ENCODE results near the gene IL20RA.
"Not testable (repeated sequence)": the region's sequence is repeated elsewhere in the genome, so short reads cannot be mapped to it uniquely, and the experiment has no call there.

IL20RA gene

GRCh38 chr6:136969433-136969832, 75.3 kb downstream of the IL20RA start:
- no peak for FAIRE-seq

- FAIRE-seq: no peak
Observed at GRCh38 chr6:136968837-136969236, 75.9 kb downstream of the IL20RA start.

GRCh38 chr6:136967876-136968752, 76.7 kb downstream of the IL20RA start:
- FAIRE-seq: no peak

- peak; percentile 21 for FAIRE-seq
Observed at GRCh38 chr6:136964398-136964797, 80.4 kb downstream of the IL20RA start.

- FAIRE-seq: no peak
Observed at GRCh38 chr6:136963259-136963658, 81.5 kb downstream of the IL20RA start.

- no peak for FAIRE-seq
Observed at GRCh38 chr6:136962661-136963060, 82.1 kb downstream of the IL20RA start.

- no peak for FAIRE-seq
Observed at GRCh38 chr6:136961848-136962247, 82.9 kb downstream of the IL20RA start.

GRCh38 chr6:136960781-136961180, 84.0 kb downstream of the IL20RA start:
- FAIRE-seq: no peak

- not testable (repeated sequence) for FAIRE-seq
Observed at GRCh38 chr6:136959935-136960334, 84.8 kb downstream of the IL20RA start.

- FAIRE-seq: no peak
Observed at GRCh38 chr6:136959471-136959891, 85.3 kb downstream of the IL20RA start.

- FAIRE-seq: no peak
Observed at GRCh38 chr6:136958168-136958567, 86.6 kb downstream of the IL20RA start.

- no peak for FAIRE-seq
Observed at GRCh38 chr6:136956590-136957544, 87.9 kb downstream of the IL20RA start.

GRCh38 chr6:136955123-136955522, 89.6 kb downstream of the IL20RA start:
- no peak for FAIRE-seq

- FAIRE-seq: no peak
Observed at GRCh38 chr6:136952714-136953260, 92.0 kb downstream of the IL20RA start.

- no peak for FAIRE-seq
Observed at GRCh38 chr6:136950436-136951126, 94.2 kb downstream of the IL20RA start.
